Measurements from ENCODE around the gene ADH1A.
"Not testable (repeated sequence)": the region's sequence is repeated elsewhere in the genome, so short reads cannot be mapped to it uniquely, and the experiment has no call there.

ADH1A gene

DNA sequence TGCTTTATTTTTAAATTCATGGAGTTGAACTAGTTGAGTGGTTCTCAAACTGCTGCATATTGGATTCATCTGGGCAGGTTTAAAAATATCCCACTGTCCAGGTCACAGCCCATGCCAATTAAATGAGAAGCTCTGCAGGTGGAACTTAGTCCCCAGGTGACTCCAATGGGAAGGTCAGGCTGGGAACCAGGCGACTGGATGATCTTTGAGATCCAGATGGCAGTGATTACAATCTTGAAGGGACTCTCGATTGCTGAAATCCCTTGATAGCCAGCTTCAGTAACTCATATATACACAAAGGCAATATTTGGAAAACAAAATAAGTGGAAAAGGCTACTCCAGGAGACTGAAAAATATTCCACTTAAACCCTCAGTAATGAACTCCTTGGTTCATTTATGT lies 8.1 kb downstream of the ADH1A start:
- DNase-seq (ENCODE audit: low read depth in 1 of 2, low spot score in 1 of 2), result no peak

DNA sequence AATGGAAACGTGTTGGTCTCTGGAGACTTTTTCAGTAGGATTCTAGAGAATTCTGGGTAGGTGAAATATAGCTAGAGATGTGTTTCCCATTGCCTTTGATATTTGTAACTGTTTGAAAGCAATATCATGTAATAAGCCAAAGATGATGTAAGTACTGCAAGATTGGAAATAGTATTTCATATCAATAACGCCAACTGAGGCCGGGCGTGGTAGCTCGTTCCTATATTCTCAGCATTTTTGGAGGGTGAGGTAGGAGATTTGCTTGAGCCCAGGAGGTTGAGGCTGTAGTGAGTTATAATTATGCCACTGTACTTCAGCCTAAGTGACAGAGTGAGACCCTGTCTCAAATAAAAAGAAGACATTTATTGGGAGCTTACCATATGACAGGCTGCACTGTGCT lies 9.5 kb downstream of the ADH1A start:
- DNase-seq (ENCODE audit: low read depth in 1 of 2, low spot score in 1 of 2), result no peak

DNA sequence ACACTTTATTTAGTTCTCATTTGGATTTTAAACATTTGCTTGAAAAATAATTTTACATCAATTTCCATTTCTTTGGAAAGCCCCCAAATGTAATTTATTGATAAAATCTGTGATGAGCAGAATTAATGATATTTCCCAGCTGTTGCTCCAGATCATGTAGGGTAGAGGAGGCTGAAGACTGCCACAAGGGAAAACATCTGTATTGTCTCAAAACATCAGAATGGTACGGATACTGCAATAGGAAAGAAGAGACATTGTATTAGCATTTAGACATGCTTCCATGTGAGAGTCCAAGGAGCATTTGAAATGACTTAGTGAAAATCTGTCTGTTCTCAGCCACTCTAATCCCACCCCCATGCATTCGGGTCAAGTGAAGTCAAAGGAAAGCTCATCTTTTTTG lies 14.4 kb downstream of the ADH1A start:
- DNase-seq (ENCODE audit: low read depth in 1 of 2, low spot score in 1 of 2), result no peak

DNA sequence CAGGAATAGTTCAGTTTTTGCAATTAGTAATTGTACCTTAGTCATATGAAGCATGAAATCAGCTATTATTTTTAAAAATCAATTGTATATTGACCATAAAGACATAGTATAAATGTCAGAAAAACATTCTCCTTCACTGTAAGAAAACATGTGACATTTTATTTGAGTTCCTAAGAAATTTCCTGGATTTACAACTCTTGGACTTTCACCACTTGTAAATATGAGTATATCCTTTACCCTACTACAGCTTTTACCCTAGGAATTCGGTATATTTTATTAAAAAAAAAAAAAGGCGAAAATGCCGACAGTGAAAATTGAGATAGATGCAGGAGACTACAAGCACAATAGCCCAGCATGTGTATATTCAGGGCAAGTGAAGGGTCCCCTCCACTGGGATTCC lies 14.9 kb downstream of the ADH1A start:
- no peak for DNase-seq (ENCODE audit: low read depth in 1 of 2, low spot score in 1 of 2)

DNA sequence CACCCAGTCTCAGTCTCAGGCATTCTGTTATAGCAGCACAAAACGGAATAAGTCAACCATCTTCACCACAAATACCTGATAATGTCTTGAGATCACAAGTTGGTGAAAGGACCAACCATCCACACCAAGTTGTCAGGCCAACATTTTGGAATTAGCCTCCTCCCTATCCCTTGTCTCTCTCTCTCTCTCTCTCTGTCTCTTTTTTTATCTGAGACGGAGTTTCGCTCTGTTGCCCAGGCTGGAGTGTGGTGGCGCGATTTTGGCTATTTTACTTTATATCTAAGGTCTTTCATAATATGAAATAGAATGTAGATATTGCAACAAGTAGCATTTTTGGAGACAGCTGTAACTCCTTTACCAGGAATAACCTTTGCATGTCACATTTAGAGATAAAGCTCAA lies 15.7 kb downstream of the ADH1A start:
- DNase-seq (ENCODE audit: low read depth in 1 of 2, low spot score in 1 of 2), result no peak

DNA sequence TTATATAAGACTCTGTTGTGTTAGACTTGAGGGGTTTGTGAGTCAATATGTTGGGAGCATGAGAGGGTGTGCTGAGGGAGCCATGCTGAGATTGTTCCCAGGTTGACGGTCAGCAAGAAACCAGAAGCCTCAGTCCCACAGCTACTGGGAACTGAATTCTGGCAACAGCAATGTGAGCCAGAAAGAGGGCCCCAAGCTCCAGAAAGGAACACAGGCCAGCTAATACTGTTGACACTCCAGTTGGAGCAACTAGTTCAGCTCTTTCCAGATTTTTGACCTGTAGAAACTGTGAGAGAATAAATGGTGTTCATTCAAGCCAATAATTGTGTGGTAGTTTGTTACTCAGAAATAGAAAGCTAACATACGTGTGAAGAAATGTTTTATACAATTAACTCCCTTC lies 17.1 kb downstream of the ADH1A start:
- no peak for DNase-seq (ENCODE audit: low read depth in 1 of 2, low spot score in 1 of 2)

DNA sequence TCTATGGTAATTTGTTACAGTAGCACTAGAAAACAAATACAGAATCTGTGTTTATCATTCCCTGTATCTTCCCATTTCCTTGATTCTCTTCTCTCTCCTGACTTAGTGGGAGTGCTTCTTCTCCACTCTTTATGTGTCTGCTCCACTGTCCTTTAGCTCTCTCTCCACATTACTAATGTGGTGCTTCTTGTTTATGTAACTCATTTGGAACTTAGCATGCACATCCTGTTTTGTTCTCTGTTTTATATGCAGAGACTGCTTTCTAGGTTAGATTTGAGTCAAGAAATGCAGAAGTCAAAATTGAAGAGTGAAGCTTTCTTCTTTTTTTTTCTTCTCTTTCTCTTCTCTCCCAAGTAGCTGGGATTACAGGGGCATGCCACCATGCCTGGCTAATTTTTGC lies 25.9 kb downstream of the ADH1A start:
- no peak for DNase-seq (ENCODE audit: low read depth in 1 of 2, low spot score in 1 of 2)

DNA sequence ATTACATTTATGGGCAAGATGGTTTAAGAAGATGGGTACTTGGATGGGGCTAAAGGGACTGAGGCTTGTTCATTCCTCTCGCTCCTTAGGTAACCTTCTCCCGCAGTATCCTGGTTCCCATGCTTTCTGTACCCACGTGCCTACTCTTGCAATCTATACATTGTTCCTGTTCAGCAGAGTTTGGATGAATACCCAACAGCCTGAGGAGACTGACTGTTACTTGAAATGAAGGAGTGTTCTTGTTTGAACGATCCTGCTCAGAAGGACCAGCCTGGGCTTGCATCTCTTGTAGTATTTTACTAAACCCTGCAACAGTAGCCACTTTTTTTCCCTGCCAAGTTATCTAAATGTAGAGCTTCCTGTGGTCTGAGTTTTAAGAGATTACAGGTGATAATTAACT lies 38.0 kb downstream of the ADH1A start:
- no peak for DNase-seq (ENCODE audit: low read depth in 1 of 2, low spot score in 1 of 2)

DNA sequence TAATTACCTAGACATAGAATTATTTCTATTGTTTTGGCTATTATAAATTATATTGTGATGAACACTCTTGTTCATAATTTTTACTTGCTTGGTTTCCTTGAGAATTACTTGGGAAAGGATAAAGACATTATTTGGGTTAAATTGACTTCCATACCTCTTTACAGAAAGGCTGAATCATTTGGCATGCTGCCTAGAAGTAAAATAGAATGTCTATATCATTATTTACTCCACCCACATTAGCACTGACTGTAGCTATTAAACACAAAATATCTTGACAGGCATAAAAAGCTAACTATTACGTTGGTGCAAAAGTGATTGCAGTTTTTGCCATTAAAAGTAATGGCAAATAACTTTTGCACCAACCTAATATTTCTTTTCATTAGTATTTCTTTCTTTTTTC lies 42.1 kb downstream of the ADH1A start:
- DNase-seq (ENCODE audit: low read depth in 1 of 2, low spot score in 1 of 2), result no peak

DNA sequence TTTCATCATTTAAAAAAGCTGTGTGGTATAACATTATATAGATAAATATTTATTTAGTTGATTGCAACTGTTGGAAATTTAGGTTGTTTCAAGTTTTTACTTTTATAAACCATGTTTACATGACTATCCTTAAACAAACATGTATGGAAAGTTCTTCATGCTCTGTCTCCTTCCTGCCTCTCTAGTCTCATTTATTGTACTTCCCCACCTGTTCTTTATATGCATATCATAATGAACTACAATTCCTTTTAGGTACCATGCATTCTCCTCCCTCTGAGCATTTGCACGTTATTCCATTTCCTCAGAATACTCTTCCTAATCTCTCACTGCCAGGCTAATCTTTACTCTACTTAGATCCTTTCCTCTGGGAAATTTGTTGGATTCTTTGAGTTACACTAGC lies 54.8 kb downstream of the ADH1A start:
- DNase-seq (ENCODE audit: low read depth in 1 of 2, low spot score in 1 of 2), result no peak

DNA sequence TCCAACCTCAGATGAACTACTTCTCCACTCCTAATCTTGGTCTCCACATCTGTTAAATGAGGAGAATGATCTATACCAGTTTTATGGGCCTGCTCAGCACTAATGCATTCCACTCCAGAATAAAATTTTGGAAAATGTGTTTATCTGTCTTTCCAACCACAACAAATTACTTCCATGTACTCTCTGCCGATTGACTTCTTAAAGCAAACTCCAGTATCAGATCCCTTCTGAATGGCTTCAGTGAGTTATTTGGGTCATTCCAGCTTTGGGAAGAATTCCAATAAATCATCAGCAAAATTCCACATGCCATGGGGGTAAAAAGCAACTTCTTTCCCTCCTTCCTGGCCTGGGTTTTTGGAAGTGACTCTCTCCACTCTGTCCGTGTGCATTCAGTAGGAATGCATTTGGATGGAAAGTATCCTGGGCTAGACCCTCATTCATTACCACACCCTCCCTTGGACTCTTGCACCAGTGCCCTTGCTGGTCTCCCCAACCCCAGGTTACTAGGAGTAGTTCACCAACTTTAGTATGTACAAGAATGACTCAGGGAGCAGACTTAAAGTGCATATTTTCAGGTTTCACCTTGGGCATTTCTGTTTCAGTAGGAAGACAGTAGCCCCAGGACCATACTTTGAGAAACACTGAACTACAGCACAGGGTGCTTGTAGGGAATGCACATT lies 56.3 kb downstream of the ADH1A start:
- no peak for DNase-seq (ENCODE audit: low read depth in 1 of 2, low spot score in 1 of 2)

DNA sequence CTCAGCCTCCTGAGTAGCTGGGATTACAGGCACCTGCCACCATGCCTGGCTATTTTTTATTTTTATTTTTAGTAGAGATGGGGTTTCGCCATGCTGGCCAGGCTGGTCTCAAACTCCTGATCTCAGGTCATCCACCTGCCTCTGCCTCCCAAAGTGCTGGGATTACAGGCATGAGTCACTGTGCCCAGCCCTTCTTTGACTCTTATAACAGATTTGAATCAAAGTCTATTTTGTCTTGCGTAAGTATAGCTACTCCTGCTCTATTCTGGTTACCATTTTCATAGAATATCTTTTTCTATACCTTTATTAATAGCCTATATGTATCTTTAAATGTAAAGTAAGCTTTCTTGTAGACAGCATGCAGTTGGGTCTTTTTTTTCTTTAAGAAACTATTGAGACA lies 57.4 kb downstream of the ADH1A start:
- DNase-seq (ENCODE audit: low read depth in 1 of 2, low spot score in 1 of 2), result not testable (repeated sequence)

DNA sequence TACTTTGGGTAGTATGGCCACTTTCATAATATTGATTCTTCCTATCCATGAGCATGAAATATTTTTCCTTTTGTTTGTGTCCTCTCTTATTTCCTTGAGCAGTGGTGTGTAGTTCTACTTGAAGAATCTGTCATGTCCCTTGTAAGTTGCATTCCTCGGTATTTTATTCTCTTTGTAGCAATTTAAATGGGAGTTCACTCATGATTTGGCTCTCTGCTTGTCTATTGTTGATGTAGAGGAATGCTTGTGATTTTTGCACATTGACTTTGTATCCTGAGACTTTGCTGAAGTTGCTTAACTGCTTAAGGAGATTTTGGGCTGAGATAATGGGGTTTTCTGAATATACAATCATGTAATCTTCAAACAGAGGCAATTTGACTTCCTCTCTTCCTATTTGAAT lies 62.1 kb downstream of the ADH1A start:
- DNase-seq (ENCODE audit: low read depth in 1 of 2, low spot score in 1 of 2), result not testable (repeated sequence)

DNA sequence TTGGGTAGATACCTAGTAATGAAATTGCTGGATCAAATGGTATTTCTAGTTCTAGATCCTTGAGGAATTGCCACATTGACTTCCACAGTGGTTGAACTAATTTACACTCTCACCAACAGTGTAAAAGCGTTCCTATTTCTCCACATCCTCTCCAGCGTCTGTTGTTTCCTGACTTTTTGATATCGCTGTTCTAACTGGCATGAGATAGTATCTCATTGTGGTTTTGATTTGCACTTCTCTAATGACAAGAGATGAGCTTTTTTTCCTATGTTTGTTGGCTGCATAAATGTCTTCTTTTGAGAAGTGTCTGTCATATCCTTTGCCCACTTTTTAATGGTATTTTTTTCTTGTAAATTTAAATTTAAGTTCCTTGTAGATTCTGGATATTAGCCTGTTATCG lies 63.1 kb downstream of the ADH1A start:
- not testable (repeated sequence) for DNase-seq (ENCODE audit: low read depth in 1 of 2, low spot score in 1 of 2)
